HuH-7.5 (cell line): ENCODE results near the gene SH3GLB2.
"Not testable (repeated sequence)": the region's sequence is repeated elsewhere in the genome, so short reads cannot be mapped to it uniquely, and the experiment has no call there.

ENCODE experiments used
- DNase-seq: peaks from one replicate; pipeline ENCODE4 v3.0.0; 2011; ENCODE audit warnings: low spot score

Gene SH3GLB2

GRCh38 chr9:129014608-129015007 lies 13.5 kb downstream of the SH3GLB2 start:
- no peak for DNase-seq

DNA sequence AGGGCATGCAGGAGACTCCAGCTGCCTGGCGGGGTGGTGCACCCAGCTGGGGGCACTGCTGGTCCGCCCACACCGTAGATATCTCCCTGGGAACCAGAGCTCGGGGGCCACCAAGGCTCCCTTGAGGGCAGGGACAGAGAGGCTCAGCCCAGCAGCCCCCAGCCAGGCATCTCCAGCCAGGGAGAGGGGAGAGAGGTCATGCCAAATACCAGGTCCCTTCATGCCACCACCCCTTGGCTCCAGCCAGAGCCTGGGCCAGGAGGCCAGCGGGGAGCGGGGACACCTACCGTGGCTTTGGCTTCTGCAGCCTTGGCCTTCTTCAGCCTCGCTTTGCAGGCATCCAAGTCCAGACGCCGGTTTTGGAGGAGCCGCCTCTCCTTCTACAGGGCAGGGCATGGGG lies 14.0 kb downstream of the SH3GLB2 start:
- no peak for DNase-seq

- no peak for DNase-seq
Measured at GRCh38 chr9:129013674-129014073, 14.5 kb downstream of the SH3GLB2 start.

DNA sequence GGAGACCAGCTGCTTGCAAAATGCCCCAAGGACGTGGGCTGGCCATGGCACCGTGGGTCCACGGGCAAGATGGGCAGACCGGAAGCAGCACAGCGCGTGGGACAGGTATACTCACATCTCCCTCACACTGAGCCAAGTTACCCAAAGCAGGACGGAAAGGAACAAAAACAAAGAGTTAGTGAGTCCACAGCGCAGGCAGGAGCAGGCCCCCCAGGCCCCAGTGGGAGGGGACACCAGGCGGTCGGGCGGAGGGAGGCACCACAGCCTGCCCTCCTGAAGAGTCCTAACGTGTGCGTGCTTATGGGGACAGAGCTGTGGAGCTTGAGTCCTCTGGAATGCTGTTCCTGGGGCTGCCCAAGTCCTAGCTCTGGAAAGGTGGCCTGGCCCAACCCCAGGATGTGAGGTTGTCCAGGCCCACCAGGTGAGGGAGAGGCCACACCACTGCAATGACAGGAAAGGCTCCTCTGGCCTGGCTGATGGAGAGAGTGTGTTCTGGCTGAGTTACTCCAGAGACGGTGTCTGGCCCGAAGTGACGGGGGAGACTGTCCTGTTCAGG lies 15.2 kb downstream of the SH3GLB2 start:
- no peak for DNase-seq

GRCh38 chr9:129012343-129012742 lies 15.8 kb downstream of the SH3GLB2 start:
- no peak for DNase-seq

DNA sequence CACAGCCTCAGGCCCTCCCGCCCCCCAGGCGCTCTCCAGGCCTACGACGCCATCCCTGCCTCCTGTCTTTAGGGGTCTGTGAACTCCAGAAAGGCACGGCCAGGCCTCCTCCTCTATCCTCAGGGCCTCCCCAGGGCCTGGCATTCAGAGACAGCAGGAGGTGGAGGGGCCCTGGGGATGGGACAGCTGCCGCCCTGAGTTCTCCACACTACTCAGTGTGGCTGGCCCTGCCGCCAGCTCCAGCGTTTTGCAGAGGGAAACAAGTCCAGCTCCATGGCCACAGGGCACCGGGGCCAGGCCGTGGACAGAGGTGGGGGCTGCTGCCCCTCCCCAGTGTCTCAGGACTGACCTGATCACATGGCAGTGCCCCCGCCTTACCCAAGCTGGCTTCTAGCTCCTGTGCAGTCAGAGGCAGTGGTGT lies 16.4 kb downstream of the SH3GLB2 start:
- DNase-seq: no peak

- DNase-seq: no peak
Measured at GRCh38 chr9:129011170-129011569, 17.0 kb downstream of the SH3GLB2 start.

DNA sequence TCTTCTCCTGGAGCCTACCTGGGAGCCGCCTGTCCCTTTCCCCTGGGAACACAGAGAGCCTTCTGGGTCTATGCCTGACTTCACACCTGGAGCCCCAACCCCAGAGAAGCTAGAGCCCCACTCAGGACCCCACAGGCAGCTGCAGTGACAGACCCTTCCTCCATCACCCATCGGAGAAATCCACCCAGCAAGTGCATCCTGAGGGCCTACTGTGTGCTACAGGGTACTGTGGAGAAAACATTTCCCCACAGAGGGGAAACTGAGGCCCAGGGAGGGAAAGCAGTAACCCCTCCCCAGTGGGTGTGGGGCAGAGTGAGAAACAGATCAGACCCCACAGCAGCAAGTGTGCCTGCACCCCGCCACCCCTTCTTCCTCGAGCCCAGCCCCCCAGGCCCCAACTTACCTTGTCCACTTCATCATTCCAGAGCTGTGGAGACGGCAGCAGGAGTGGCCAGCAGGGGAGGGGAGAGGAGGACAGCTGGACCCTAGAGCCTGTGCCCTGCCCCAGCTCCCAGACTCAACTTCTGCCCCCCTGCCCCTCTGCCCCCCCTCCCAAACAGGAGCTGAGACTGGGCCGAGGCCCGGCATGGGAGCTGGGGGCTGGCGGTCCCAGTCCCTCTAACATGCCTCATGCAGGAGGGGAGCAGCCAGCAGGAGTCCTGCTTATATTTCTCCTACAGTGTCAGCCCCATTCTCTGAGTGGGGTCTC lies 17.7 kb downstream of the SH3GLB2 start:
- DNase-seq: no peak

DNA sequence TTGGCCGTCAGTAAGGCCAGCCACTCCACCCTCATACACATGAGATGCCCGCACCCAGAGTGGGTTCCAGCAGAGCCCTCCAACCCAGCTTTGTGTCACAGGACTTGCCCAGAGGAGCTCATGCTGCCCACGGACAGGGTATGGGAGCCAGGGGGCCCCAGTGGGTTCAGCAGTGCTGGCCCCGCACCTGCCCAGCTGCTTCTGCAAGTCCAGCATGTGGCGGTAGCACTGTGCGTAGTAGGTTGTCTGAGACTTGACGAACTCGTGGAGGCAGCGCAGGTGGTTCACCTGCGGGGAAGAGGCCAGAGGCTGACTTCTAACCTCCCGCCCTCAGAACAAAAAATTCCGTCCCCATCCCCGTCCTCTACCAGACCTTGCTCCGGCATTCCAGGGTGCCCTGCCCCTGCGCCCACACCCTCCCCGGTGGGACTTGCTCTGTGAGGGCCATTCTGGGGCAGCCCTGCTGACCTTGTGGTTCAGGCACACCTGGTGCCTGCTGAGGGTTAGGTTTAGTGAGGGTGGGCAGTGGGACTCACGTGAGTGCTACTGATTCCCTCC lies 18.5 kb downstream of the SH3GLB2 start:
- DNase-seq: no peak

- no peak for DNase-seq
Measured at GRCh38 chr9:129008986-129009583, 19.0 kb downstream of the SH3GLB2 start.

DNA sequence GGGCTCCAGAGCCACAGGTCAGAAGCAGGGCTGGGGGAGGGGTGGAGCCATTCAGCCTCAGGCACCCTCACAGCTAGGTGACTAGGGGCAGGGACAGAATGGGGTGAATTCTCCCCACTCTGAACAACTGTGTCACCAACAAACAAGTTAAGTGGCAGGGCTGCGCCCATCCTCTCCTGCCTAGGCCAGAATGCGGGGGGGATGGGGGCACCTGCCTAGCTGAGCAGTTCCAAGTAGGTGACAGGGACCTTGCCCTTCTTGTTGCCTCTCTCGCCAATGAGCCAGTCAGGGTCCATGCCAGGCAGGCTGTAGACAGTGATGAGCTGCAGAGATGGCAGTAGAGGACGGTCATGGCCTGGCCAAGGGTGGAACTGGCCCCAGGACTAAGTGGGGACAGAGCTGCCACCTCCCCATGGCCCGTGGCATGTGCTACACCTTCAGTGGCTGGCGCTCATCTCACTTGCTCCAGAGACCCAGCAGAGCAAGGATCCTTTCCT lies 19.6 kb downstream of the SH3GLB2 start:
- DNase-seq: no peak

GRCh38 chr9:129007766-129008468 lies 20.2 kb downstream of the SH3GLB2 start:
- no peak for DNase-seq

DNA sequence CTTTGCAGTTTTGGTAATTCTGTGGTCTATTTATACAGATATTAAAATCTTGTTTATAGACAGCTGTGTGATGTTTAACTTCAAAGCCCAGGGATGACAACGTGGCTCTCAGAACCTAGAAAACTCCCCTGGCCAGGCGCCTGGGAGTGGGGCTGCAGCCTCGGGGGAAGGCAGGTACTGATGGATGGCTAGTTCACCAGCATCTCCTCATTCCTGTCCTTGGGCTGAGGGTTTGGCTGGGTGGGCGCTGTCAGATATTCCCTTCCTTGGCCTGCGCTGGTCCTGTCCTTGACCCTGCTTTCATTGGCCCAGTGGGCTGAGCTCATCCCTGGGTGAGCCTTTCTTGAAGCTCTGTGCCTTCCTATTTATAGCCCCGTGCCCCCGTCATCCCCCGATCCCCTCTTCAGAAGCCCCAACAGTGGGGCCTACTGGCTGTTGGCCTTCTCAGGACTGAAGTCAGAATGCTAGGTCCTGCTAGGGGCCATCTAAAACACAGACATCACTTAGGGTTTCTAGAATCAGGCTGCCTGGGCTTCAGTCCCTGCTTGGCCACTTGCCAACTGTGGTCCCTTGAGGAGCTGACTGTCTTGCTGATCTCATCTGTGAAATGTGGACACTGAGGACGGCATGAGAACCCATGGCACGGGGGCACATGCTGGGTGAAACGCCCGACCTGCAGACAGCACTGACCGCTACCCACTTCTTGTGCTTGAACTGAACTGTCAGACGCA lies 20.9 kb downstream of the SH3GLB2 start:
- DNase-seq: no peak

GRCh38 chr9:129006328-129007034 lies 21.6 kb downstream of the SH3GLB2 start:
- DNase-seq: peak; percentile 91

DNA sequence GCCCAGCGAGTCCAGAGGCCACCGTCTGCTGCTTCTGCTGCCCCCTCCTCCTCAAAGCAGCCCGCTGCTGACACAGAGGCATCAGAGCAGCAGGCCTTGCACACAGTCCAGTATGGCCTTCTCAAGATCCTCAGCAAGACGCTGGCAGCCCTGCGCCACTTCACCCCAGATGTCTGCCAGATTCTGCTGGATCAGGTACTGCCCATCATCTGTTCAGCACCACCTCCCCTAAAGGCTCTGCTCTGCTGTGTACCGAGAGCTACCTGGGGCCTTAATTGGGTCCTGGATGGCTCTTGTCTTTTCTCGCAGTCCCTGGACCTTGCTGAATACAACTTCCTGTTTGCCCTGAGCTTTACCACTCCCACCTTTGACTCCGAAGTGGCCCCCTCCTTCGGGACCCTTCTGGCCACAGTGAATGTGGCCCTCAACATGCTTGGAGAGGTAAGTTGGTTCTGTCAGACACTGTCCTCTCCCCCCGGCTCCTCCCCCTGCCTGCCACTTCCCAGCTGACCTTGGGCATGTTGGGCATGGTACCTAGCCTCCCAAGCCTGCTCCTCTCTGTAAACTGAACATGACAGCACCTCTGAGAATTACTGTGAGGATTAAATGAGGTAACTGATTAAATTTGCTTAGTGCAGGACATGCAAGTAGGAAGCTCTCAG lies 22.7 kb downstream of the SH3GLB2 start:
- no peak for DNase-seq

DNA sequence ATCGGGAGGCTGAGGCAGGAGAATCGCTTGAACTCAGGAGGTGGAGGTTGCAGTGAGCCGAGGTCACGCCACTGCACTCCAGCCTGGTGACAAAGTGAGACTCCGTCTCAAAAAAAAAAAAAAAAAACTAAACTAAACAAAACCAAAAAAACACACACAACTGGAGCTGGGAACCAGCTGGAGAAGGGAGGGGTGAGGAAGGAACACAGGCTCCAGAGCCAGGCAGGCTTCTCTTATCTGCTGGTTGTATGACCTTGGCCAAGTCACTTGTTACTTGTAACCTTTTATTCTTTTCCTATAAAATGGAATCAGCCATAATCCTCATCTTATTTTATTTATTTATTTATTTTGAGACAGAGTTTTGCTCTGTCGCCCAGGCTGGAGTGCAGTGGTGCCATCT lies 24.0 kb downstream of the SH3GLB2 start:
- DNase-seq: not testable (repeated sequence)

GRCh38 chr9:129002992-129003391 lies 25.1 kb downstream of the SH3GLB2 start:
- no peak for DNase-seq

- DNase-seq: no peak
Measured at GRCh38 chr9:129001504-129002325, 26.4 kb downstream of the SH3GLB2 start.

DNA sequence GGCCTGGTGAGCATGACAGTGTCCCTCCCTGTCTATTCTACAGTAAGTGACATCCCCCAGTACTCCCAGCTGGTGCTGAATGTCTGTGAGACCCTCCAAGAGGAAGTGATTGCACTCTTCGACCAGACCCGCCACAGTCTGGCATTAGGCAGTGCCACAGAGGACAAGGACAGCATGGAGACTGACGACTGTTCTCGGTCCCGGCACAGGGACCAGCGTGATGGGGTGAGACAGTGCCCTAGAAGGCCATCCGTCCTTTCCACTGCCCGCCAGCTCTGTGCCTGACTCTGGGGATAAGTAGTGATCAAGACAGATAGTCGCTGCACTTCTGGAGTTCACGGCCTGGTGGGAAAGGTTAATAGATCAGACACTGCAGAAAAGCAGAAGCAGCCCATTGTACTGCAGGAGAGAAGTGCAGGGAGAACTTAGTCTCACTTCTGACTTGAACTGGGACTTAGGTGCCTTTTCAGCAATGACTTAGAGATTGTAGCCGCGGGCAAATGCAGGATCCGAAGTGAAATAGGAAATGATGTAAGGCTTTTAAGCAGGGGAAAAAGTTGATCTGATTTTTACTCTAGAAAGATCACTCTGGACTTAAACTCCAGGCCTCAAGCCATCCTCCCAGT lies 28.4 kb downstream of the SH3GLB2 start:
- DNase-seq: no peak
